OCI-LY7 (cell line): ENCODE data around the gene ZBTB20.

Experiments used
- EZH2phosphoT487 ChIP-seq: fragments of 200-600 bp; sonication (generic); IDR thresholded peaks from 2 replicates; pipeline ENCODE4 v1.6.1; 2018; ENCODE audit warnings: low read depth, borderline replicate concordance, mild to moderate bottlenecking, mixed run types, antibody characterized with exemption, low read length, moderate library complexity, mixed read lengths
- TF ChIP-seq, protein P1 (sequence below): fragments of 200-600 bp; sonication (generic); conservative IDR thresholded peaks from 2 replicates; pipeline ENCODE4 v1.5.1; 2014; ENCODE audit warnings: mild to moderate bottlenecking, antibody characterized with exemption, low read length, moderate library complexity, mixed read lengths

- TF ChIP-seq, protein P1, sequence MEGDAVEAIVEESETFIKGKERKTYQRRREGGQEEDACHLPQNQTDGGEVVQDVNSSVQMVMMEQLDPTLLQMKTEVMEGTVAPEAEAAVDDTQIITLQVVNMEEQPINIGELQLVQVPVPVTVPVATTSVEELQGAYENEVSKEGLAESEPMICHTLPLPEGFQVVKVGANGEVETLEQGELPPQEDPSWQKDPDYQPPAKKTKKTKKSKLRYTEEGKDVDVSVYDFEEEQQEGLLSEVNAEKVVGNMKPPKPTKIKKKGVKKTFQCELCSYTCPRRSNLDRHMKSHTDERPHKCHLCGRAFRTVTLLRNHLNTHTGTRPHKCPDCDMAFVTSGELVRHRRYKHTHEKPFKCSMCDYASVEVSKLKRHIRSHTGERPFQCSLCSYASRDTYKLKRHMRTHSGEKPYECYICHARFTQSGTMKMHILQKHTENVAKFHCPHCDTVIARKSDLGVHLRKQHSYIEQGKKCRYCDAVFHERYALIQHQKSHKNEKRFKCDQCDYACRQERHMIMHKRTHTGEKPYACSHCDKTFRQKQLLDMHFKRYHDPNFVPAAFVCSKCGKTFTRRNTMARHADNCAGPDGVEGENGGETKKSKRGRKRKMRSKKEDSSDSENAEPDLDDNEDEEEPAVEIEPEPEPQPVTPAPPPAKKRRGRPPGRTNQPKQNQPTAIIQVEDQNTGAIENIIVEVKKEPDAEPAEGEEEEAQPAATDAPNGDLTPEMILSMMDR, result no peak
- no peak for TF ChIP-seq EZH2phosphoT487
Observed at GRCh38 chr3:115194476-115194875, 47.4 kb upstream of the ZBTB20 start.
